GM21381 (cell line): ENCODE measurements around the gene SCGB2A2.

ENCODE experiments used
- ATAC-seq: cut with Tn5 transposase; IDR thresholded peaks from one replicate; pipeline ENCODE4 v1.9.1; 2021; ENCODE audit warnings: mild to moderate bottlenecking, moderate library complexity; ENCODE audit not compliant: unreplicated experiment

The SCGB2A2 gene

GRCh38 chr11:62269654-62270278 lies at the start of gene SCGB2A2:
TSS of gene SCGB2A2 (plus strand) at chr11:62270158. CDS start at chr11:62270217, 59 bp downstream.
- no peak for ATAC-seq

DNA sequence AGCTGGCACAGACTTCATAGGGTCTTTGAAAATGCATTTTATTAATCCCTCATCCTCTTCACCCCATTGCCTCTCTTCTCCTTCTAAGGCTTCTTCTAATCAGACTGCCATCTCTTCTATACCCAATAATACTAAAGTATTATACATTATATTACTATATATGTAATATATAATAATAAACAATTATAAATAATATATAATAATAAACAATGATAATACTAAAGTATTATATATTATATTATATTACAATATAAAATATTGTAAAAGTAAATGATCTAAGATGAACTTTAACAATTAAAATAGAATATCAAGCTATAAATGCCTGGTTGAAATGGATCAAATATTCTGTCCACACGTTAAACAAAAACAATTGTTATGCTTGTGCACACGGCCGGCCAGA lies 48.5 kb upstream of the SCGB2A2 start:
- no peak for ATAC-seq

DNA sequence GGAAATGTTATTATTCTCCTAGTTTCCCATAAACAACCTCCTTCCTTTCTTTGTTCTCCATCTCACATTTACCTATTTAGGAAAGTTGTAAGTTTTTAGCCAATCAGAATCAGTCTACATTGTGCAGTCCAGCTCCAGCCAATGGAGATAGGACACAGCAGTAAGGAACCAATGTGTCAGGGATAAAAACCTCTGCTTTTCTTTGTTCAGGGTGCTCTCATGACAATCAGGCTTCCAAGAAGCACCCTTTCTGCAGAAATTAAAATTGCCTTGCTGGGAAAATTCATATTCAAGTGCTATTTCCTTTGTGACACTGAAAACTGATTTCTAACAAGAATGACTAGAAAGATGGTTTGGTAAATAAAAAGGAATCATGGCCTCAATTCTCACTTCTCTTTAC lies 46.9 kb upstream of the SCGB2A2 start:
- no peak for ATAC-seq

- no peak for ATAC-seq
These were observed 36.2 kb upstream of the SCGB2A2 start for GRCh38 chr11:62233730-62234129.

- ATAC-seq, result no peak
These were observed 33.8 kb upstream of the SCGB2A2 start for GRCh38 chr11:62236187-62236586.

GRCh38 chr11:62237499-62237898 lies 32.5 kb upstream of the SCGB2A2 start:
- no peak for ATAC-seq

DNA sequence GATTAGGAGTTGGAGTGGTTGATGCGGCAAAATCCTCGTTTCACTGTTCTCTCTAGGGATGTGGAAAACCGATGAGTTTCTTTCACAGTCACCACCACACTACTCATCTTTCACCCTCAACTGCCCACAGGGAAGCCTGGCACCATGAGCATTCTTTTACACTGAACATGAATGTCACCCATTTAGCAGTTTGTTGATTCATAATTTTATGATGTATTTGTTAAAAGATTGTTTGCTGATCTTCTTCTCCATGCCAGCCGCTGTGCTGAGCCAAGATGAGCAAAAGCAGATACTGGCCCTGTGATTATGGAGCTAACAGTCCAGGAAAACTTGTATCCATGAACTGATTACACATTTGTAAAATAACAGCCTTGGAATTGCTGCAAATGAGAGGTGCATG lies 31.8 kb upstream of the SCGB2A2 start:
- ATAC-seq, result no peak

DNA sequence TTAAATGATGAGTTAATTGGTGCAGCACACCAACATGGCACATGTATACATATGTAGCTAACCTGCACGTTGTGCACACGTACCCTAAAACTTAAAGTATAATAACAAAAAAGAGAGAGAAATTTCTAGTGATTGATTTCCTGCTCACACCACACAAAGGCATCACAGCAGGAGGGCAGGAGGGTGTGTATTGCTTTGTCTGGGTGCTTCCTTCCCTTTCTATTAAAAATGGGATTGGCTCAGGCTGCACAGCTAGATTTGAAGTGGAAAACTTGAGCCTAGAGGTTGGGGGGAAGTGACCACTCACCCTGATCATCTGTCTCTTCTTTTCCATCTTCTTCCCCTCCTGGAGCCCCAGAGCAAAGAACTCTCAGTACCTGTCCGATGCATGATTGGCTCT lies 28.9 kb upstream of the SCGB2A2 start:
- no peak for ATAC-seq

GRCh38 chr11:62242021-62242420 lies 27.9 kb upstream of the SCGB2A2 start, which contains the start of gene SCGB1D2:
TSS of gene SCGB1D2 (plus strand) at chr11:62242239. CDS start at chr11:62242308, 69 bp downstream.
- no peak for ATAC-seq

GRCh38 chr11:62245271-62245753 lies 24.6 kb upstream of the SCGB2A2 start:
- no peak for ATAC-seq

GRCh38 chr11:62251698-62252097 lies 18.3 kb upstream of the SCGB2A2 start:
- ATAC-seq, result no peak

DNA sequence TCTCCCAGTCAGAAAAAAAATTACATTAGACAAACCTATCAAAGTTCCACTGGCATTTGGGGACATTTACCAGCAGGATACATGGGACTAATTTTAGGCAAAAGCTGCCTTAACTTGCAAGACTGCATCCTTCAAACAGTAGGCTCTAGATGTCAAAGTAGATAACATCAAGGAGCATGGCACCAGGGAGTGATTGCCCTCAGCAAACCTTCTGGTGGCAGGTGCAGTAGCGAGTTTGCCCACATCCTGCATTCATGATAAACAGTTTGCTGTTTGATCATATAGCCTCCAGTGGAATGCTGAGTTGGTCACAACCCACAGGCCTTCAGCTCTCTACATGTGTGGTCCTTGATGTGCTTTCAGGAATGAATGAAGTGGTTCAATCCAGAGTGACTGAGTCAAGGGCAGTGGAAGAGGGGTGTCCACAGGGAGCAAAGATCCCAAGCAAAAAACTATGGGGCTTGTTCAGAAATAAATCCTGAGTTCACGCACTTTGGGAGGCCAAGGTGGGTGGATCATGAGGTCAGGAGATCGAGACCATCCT lies 15.9 kb upstream of the SCGB2A2 start:
- no peak for ATAC-seq

GRCh38 chr11:62256281-62256680 lies 13.7 kb upstream of the SCGB2A2 start:
- ATAC-seq, result no peak

DNA sequence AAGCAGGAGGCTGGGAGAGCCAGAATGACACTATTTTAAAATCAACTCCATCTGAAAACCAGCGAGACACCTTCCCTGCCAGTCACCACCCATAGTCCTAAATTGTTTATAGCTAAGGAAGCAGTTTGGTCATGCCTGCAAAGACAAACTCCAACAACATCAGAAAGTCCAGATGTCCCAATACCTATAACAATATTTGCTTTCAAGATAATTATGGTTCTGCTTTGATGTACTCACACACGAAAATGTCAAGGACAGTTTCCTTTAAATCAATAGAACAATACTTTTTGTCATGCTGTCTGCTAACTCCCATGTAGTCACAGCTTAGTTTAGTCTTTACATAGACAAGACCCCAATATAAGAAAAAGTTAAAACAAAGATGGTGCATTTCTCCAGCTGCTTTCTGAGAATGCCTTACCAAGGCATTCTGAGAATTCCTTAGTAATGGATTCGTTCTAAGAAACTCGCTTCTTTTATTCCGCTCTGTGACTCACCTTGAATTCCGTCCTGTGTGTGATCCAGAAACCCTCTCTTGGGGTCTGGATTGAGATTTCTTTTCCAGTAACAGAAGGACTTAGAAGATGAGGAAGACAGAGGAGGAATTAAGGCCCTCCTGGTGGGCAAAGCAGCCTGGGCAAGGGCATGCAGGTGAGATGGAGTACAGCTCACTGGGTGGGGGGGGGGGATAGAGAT lies 9.6 kb upstream of the SCGB2A2 start:
- ATAC-seq, result no peak

- ATAC-seq, result no peak
These were observed 6.0 kb upstream of the SCGB2A2 start for GRCh38 chr11:62264004-62264403.

- no peak for ATAC-seq
These were observed 3.4 kb upstream of the SCGB2A2 start for GRCh38 chr11:62266558-62266957.

- ATAC-seq, result no peak
These were observed 2.9 kb upstream of the SCGB2A2 start for GRCh38 chr11:62267050-62267449.

DNA sequence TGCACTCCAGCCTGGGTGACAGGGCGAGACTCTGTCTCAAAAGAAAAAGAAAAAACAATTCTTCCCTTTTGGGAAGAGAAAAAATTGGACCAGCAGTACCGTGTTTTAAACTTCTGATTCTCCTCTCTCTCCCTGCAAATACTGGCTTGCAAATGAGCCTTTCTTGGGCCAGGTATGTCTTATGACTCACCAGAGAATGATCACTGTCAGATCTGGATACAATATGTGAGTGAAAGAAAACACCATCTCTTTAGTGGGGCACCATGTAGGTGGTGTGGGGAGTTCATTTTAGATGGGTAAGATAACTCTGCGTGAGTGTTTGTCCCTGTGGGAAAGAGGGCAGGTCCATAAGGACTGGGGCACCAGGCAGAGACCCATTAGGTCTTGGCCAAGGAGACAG lies 2.4 kb upstream of the SCGB2A2 start:
- ATAC-seq, result no peak

DNA sequence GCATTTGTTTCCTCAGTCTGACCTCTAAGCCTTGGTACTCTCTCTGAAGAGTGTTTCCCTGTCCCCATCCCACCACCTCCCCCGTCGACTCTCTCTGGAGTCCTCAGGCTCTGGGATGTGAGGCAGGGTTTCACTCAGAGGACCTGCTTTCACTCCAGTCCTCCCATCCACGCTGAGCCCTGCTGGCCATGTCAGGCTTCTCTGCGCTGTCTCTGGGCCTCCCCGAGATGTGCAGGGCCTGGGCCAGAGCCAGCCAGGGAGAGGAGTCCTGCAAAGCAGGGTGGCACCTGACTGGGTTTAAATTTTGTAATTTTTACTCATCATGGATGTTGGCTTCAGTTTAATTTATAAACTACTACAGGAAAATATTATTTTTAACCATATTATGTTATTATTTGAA lies 3.3 kb downstream of the SCGB2A2 start:
- no peak for ATAC-seq

- ATAC-seq, result no peak
These were observed 3.9 kb downstream of the SCGB2A2 start for GRCh38 chr11:62273789-62274275.

GRCh38 chr11:62280452-62280851 lies 10.5 kb downstream of the SCGB2A2 start:
- no peak for ATAC-seq

- ATAC-seq, result no peak
These were observed 25.5 kb downstream of the SCGB2A2 start for GRCh38 chr11:62295504-62295903.
